Naive thymus-derived CD4-positive, alpha-beta T cell (primary cell): ENCODE results near the gene AP2B1. TPM values are rescaled to one million over a fixed set of nuclear protein-coding genes. Genes with fewer than 3 reads are reported as not detected.

Source experiments
- ATAC-seq: fragments of 150-1000 bp; cut with Tn5 transposase; 2 replicates; pipeline ENCODE4 v1.10.0; 2021; ENCODE audit warnings: mild to moderate bottlenecking, moderate library complexity
- CTCF ChIA-PET: fragments of 350-600 bp; sonication (Branson Sonifier 250); formaldehyde crosslinking; loops from one replicate; lab custom pipeline; 2021; ENCODE audit warnings: antibody characterized with exemption; lab: Charles Lee
- POLR2A ChIA-PET: fragments of 350-600 bp; sonication (Branson Sonifier 250); formaldehyde crosslinking; loops from one replicate; lab custom pipeline; 2021; ENCODE audit warnings: antibody characterized with exemption, inconsistent platforms; lab: Charles Lee
- DNase-seq, 9 donors: peaks; one replicate each; pipeline versions ENCODE4 v3.0.0 to v3.0.0-alpha.2; 2020 to 2022; ENCODE audit warnings: mixed read lengths in 1 of 9
- H3K27ac ChIP-seq: one replicate; pipeline ENCODE4 v1.7.0; 2013; ENCODE audit warnings: mild to moderate bottlenecking, low read depth, low read length, moderate library complexity
- H3K27me3 ChIP-seq, 2 donors: one replicate each; pipeline ENCODE4 v1.7.0; 2013; ENCODE audit warnings: low read length in 2 of 2, mild to moderate bottlenecking in 2 of 2, moderate library complexity in 2 of 2; ENCODE audit not compliant: control insufficient read depth in 2 of 2, insufficient read depth in 2 of 2
- H3K36me3 ChIP-seq, 3 experiments: 1 replicate in 2 of 3; 2 replicates in 1 of 3; pipeline ENCODE4 v1.7.0; 2013; ENCODE audit warnings: low read length in 3 of 3, mild to moderate bottlenecking in 3 of 3, moderate library complexity in 1 of 3; ENCODE audit not compliant: insufficient read depth in 3 of 3, control insufficient read depth in 2 of 3
- H3K4me1 ChIP-seq, 2 donors: one replicate each; pipeline ENCODE4 v1.7.0; 2013; ENCODE audit warnings: low read length in 2 of 2, mild to moderate bottlenecking in 2 of 2, moderate library complexity in 1 of 2; ENCODE audit not compliant: control insufficient read depth in 2 of 2, insufficient read depth in 2 of 2
- H3K4me3 ChIP-seq: 2 replicates; pipeline ENCODE4 v1.7.0; 2013; ENCODE audit warnings: mild to moderate bottlenecking, low read length
- H3K9me3 ChIP-seq, 3 experiments: 1 replicate in 2 of 3; 2 replicates in 1 of 3; pipeline ENCODE4 v1.7.0; 2013; ENCODE audit warnings: low read length in 3 of 3; ENCODE audit not compliant: control insufficient read depth in 2 of 3
- H3K27ac Mint-ChIP-seq, 9 donors: one replicate each; pipeline ENCODE4 v1.8.0; 2020 to 2022; ENCODE audit warnings: mixed read lengths in 9 of 9, mild to moderate bottlenecking in 8 of 9, moderate library complexity in 5 of 9, inconsistent platforms in 2 of 9
- H3K27me3 Mint-ChIP-seq, 5 donors: one replicate each; pipeline ENCODE4 v1.8.0; 2021 to 2022; ENCODE audit warnings: mixed read lengths in 5 of 5, mild to moderate bottlenecking in 1 of 5
- H3K36me3 Mint-ChIP-seq, 5 donors: one replicate each; pipeline ENCODE4 v1.8.0; 2020 to 2022; ENCODE audit warnings: mixed read lengths in 5 of 5, mild to moderate bottlenecking in 3 of 5, inconsistent platforms in 1 of 5
- H3K4me1 Mint-ChIP-seq, 7 donors: one replicate each; pipeline ENCODE4 v1.8.0; 2020 to 2022; ENCODE audit warnings: mixed read lengths in 7 of 7, mild to moderate bottlenecking in 3 of 7, inconsistent platforms in 1 of 7
- H3K4me3 Mint-ChIP-seq, 10 donors: one replicate each; pipeline ENCODE4 v1.8.0; 2020 to 2022; ENCODE audit warnings: mild to moderate bottlenecking in 10 of 10, mixed read lengths in 10 of 10, moderate library complexity in 6 of 10, inconsistent platforms in 2 of 10
- H3K9me3 Mint-ChIP-seq, 11 donors: one replicate each; pipeline ENCODE4 v1.8.0; 2020 to 2022; ENCODE audit warnings: mixed read lengths in 11 of 11, mild to moderate bottlenecking in 4 of 11, inconsistent platforms in 1 of 11, moderate library complexity in 1 of 11
- intact Hi-C, 2 donors: fragments of 100-400 bp; cut with micrococcal nuclease; formaldehyde crosslinking; loops; one replicate each; pipeline ENCODE4 v1.15.1; 2023
- polyA plus RNA-seq, 2 donors: library from polyadenylated mRNA; unstranded; fragments of 300-500 nt; fragmentation: Illumina TruSeq; gene quantifications; one replicate each; pipeline ENCODE4 v1.2.3, GENCODE V29; 2021
- total RNA-seq, 6 experiments: library from RNA in 5 of 6; stranded (reverse) in 5 of 6; gene quantifications; 1 replicate in 5 of 6; 2 replicates in 1 of 6; pipeline ENCODE4 v1.2.3 and lab custom pipeline; 2021 to 2026

The AP2B1 gene
- total and polyA plus RNA-seq, 7 experiments from 2014 or later: 49.0 to 197 (median 102) TPM

- Histone ChIP-seq H3K36me3 (no peaks in the 10 kb centered on the region), H3K4me1 (no peaks in the 10 kb centered on the region), H3K27me3 (no peaks in the 10 kb centered on the region), H3K9me3 (no peaks in the 10 kb centered on the region), H3K4me3 (no peak overlapping the region), H3K27ac (no peak overlapping the region)
- Mint-ChIP-seq H3K9me3 (no peaks in the 10 kb centered on the region), H3K4me1 (peaks cover 0 to 5% (median 3%) of the 10 kb centered on the region in 7 donors), H3K36me3 (peaks cover 0 to 7% (median 0%) of the 10 kb centered on the region in 5 donors), H3K27me3 (peaks cover 0 to 30% (median 0%) of the 10 kb centered on the region in 5 donors), H3K4me3 (no peak overlapping the region), H3K27ac (peak overlapping the region in 1 of 9 donors; percentile 67)
- ChIA-PET CTCF (no interaction called here), POLR2A (interaction anchor here (2.7 kb wide), 1 partner anchor 34 kb away, joined by 6 read pairs; the partner anchor contains the start of gene TAF15)
- no peak for ATAC-seq
- no peak for DNase-seq
- intact Hi-C loops: no loop called here
Observed at GRCh38 chr17:35774499-35774898, 187.4 kb downstream of the AP2B1 start.

- Mint-ChIP-seq H3K4me3 (no peak overlapping the region), H3K27me3 (peaks cover 0 to 31% (median 0%) of the 10 kb centered on the region in 5 donors), H3K27ac (no peak overlapping the region), H3K36me3 (peaks cover 0 to 7% (median 0%) of the 10 kb centered on the region in 5 donors), H3K9me3 (no peaks in the 10 kb centered on the region), H3K4me1 (peaks cover 0 to 5% (median 3%) of the 10 kb centered on the region in 7 donors)
- Histone ChIP-seq H3K36me3 (no peaks in the 10 kb centered on the region), H3K4me3 (no peak overlapping the region), H3K27ac (no peak overlapping the region), H3K4me1 (no peaks in the 10 kb centered on the region), H3K9me3 (no peaks in the 10 kb centered on the region), H3K27me3 (no peaks in the 10 kb centered on the region)
- DNase-seq (no peak), ATAC-seq (no peak)
- intact Hi-C loops: no loop called here
- POLR2A ChIA-PET: interaction anchor here (2.7 kb wide), 1 partner anchor 34 kb away, joined by 6 read pairs; the partner anchor contains the start of gene TAF15
- CTCF ChIA-PET: interaction anchor here (1.2 kb wide), 1 partner anchor 11 kb away, joined by 6 read pairs; no protein-coding TSS in a partner anchor
Observed at GRCh38 chr17:35775039-35775438, 187.9 kb downstream of the AP2B1 start.

GRCh38 chr17:35775583-35775982 is 188.5 kb downstream of the AP2B1 start:
- peaks cover 0 to 31% (median 0%) of the 10 kb centered on the region in 5 donors for H3K27me3 Mint-ChIP-seq

More at GRCh38 chr17:35775583-35775982, 188.5 kb downstream of the AP2B1 start:
- Histone ChIP-seq H3K27me3 (no peaks in the 10 kb centered on the region), H3K36me3 (no peaks in the 10 kb centered on the region), H3K9me3 (no peaks in the 10 kb centered on the region), H3K4me1 (no peaks in the 10 kb centered on the region), H3K4me3 (no peak overlapping the region), H3K27ac (no peak overlapping the region)
- ATAC-seq (no peak), DNase-seq (no peak)
- H3K4me3 Mint-ChIP-seq: no peak overlapping the region
- intact Hi-C loops: no loop called here
- ChIA-PET POLR2A (interaction anchor here (2.7 kb wide), 1 partner anchor 33 kb away, joined by 6 read pairs; the partner anchor contains the start of gene TAF15), CTCF (interaction anchor here (1.2 kb wide), 1 partner anchor 11 kb away, joined by 6 read pairs; no protein-coding TSS in a partner anchor)
- peaks cover 0 to 7% (median 0%) of the 10 kb centered on the region in 5 donors for H3K36me3 Mint-ChIP-seq
- no peaks in the 10 kb centered on the region for H3K9me3 Mint-ChIP-seq
- peaks cover 0 to 5% (median 3%) of the 10 kb centered on the region in 7 donors for H3K4me1 Mint-ChIP-seq
- H3K27ac Mint-ChIP-seq: no peak overlapping the region

Other genes with a start within 250 kb of the AP2B1 start
- gene SLFN11, start 213.7 kb upstream of the AP2B1 start, total RNA-seq: 10 to 100 TPM; 13.8 to 71.9 (median 29.7) TPM
- 1 to 10 TPM; 5.5 to 8.0 TPM for gene SLFN11, start 213.7 kb upstream of the AP2B1 start, polyA plus RNA-seq
- gene SLFN12, start 154.8 kb upstream of the AP2B1 start, total RNA-seq: 10 to 100 TPM in 2 of 5 experiments, 1 to 10 TPM in 3; 4.2 to 14.9 (median 6.5) TPM
- gene SLFN12, start 154.8 kb upstream of the AP2B1 start, polyA plus RNA-seq: 1 to 10 TPM; 2.2 to 2.8 TPM
- gene SLFN13, start 138.6 kb upstream of the AP2B1 start, total RNA-seq: 10 to 100 TPM; 10.5 to 64.7 (median 21.0) TPM
- 1 to 10 TPM; 3.6 to 5.4 TPM for gene SLFN13, start 138.6 kb upstream of the AP2B1 start, polyA plus RNA-seq
- gene SLFN12L, start 49.6 kb upstream of the AP2B1 start, total RNA-seq: 100 to 1,000 TPM in 1 of 5 experiments, 10 to 100 TPM in 4; 41.7 to 111 (median 52.9) TPM
- 10 to 100 TPM; 12.0 to 13.6 TPM for gene SLFN12L, start 49.6 kb upstream of the AP2B1 start, polyA plus RNA-seq
- gene SLFN14, start 26.5 kb upstream of the AP2B1 start, total RNA-seq: not detected
- gene SLFN14, start 26.5 kb upstream of the AP2B1 start, polyA plus RNA-seq: under 1 TPM in 1 of 2 donors, not detected in 1; 0.06 TPM
- gene PEX12, start 8.8 kb upstream of the AP2B1 start, total RNA-seq: 1 to 10 TPM; 2.9 to 8.0 (median 5.3) TPM
- 1 to 10 TPM; 2.2 to 5.0 TPM for gene PEX12, start 8.8 kb upstream of the AP2B1 start, polyA plus RNA-seq
- gene RASL10B, start 144.3 kb downstream of the AP2B1 start, total RNA-seq: under 1 TPM; 0.34 to 0.76 (median 0.60) TPM
- gene RASL10B, start 144.3 kb downstream of the AP2B1 start, polyA plus RNA-seq: under 1 TPM; 0.14 to 0.37 TPM
- under 1 TPM in 4 of 5 experiments, not detected in 1; 0.16 to 0.49 (median 0.24) TPM for gene GAS2L2, start 165.9 kb downstream of the AP2B1 start, total RNA-seq
- not detected for gene GAS2L2, start 165.9 kb downstream of the AP2B1 start, polyA plus RNA-seq
- gene C17orf50, start 173.6 kb downstream of the AP2B1 start, total RNA-seq: not detected
- under 1 TPM in 1 of 2 donors, not detected in 1; 0.27 TPM for gene C17orf50, start 173.6 kb downstream of the AP2B1 start, polyA plus RNA-seq
- gene MMP28, start 208.3 kb downstream of the AP2B1 start, total RNA-seq: 10 to 100 TPM in 3 of 5 experiments, 1 to 10 TPM in 1, not detected in 1; 2.9 to 15.1 (median 14.0) TPM
- gene MMP28, start 208.3 kb downstream of the AP2B1 start, polyA plus RNA-seq: 10 to 100 TPM; 19.7 to 33.1 TPM
- gene TAF15, start 222.2 kb downstream of the AP2B1 start, total RNA-seq: 100 to 1,000 TPM; 162 to 281 (median 243) TPM
- gene TAF15, start 222.2 kb downstream of the AP2B1 start, polyA plus RNA-seq: 10 to 100 TPM; 27.8 to 30.2 TPM